Dedifferentiated amniotic fluid mesenchymal stem cell (primary cell): ENCODE data around the gene ARSI.

Source experiments
- DNase-seq: peaks from one replicate; pipeline ENCODE4 v3.0.0-alpha.2; 2016; ENCODE audit errors: extremely low spot score

Gene ARSI

GRCh38 chr5:150302301-150303069 lies at the start of gene ARSI:
Gene ARSI, minus strand, starts transcription at chr5:150302905. Its CDS starts 532 bp downstream, at chr5:150302373.
- no peak for DNase-seq

- peak; percentile 42 for DNase-seq
These were observed 48.0 kb upstream of the ARSI start for GRCh38 chr5:150350524-150351344.

GRCh38 chr5:150349681-150350275 lies 47.1 kb upstream of the ARSI start:
- no peak for DNase-seq

GRCh38 chr5:150347451-150347850 lies 44.7 kb upstream of the ARSI start:
- no peak for DNase-seq

- no peak for DNase-seq
These were observed 44.3 kb upstream of the ARSI start for GRCh38 chr5:150347003-150347402.

- DNase-seq: no peak
These were observed 43.9 kb upstream of the ARSI start for GRCh38 chr5:150346592-150346991.

- DNase-seq: no peak
These were observed 43.0 kb upstream of the ARSI start for GRCh38 chr5:150345716-150346115.

GRCh38 chr5:150343994-150344631 lies 41.4 kb upstream of the ARSI start:
- no peak for DNase-seq

GRCh38 chr5:150342583-150342982 lies 39.9 kb upstream of the ARSI start:
- DNase-seq: no peak

GRCh38 chr5:150341989-150342388 lies 39.3 kb upstream of the ARSI start:
- DNase-seq: no peak

GRCh38 chr5:150341331-150341730 lies 38.6 kb upstream of the ARSI start:
- DNase-seq: no peak

GRCh38 chr5:150340614-150341255 lies 38.0 kb upstream of the ARSI start:
- no peak for DNase-seq

GRCh38 chr5:150339841-150340240 lies 37.1 kb upstream of the ARSI start:
- no peak for DNase-seq

GRCh38 chr5:150339165-150339564 lies 36.5 kb upstream of the ARSI start:
- no peak for DNase-seq

GRCh38 chr5:150338546-150338945 lies 35.8 kb upstream of the ARSI start:
- no peak for DNase-seq

GRCh38 chr5:150335778-150336177 lies 33.1 kb upstream of the ARSI start:
- no peak for DNase-seq

GRCh38 chr5:150333400-150333799 lies 30.7 kb upstream of the ARSI start:
- no peak for DNase-seq

GRCh38 chr5:150329881-150330876 lies 27.5 kb upstream of the ARSI start:
- DNase-seq: no peak

- DNase-seq: no peak
These were observed 26.3 kb upstream of the ARSI start for GRCh38 chr5:150329038-150329437.

- DNase-seq: no peak
These were observed 25.8 kb upstream of the ARSI start for GRCh38 chr5:150328515-150328914.
